CD4-positive, CD25-positive, alpha-beta regulatory T cell (primary cell): ENCODE measurements around the gene TNNT3. TPM values are rescaled to one million over a fixed set of nuclear protein-coding genes. Genes with fewer than 3 reads are reported as not detected.

Source experiments
- ATAC-seq, 2 donors: fragments of 150-1000 bp; cut with Tn5 transposase; one replicate each; pipeline ENCODE4 v1.10.0; 2021; ENCODE audit warnings: low read depth in 2 of 2, moderate number of reproducible peaks in 2 of 2, moderate library complexity in 1 of 2
- DNase-seq, 3 donors: peaks; one replicate each; pipeline versions ENCODE4 v3.0.0 to v3.0.0-alpha.2; 2012 to 2022; ENCODE audit warnings: mixed read lengths in 1 of 3
- H3K27ac ChIP-seq: one replicate; pipeline ENCODE4 v1.7.0; 2013; ENCODE audit warnings: mild to moderate bottlenecking, low read length; ENCODE audit not compliant: insufficient read depth, poor library complexity, severe bottlenecking
- H3K27me3 ChIP-seq: one replicate; pipeline ENCODE4 v1.7.0; 2013; ENCODE audit warnings: low read length; ENCODE audit not compliant: control insufficient read depth, insufficient read depth
- H3K36me3 ChIP-seq: one replicate; pipeline ENCODE4 v1.7.0; 2013; ENCODE audit warnings: mild to moderate bottlenecking, low read length, moderate library complexity; ENCODE audit not compliant: control insufficient read depth, insufficient read depth
- H3K4me1 ChIP-seq: 2 replicates; pipeline ENCODE4 v1.7.0; 2013; ENCODE audit warnings: mild to moderate bottlenecking, low read length; ENCODE audit not compliant: insufficient read depth, control insufficient read depth, poor library complexity, severe bottlenecking
- H3K4me3 ChIP-seq: one replicate; pipeline ENCODE4 v1.7.0; 2013; ENCODE audit warnings: low read depth, mild to moderate bottlenecking, low read length, moderate library complexity
- H3K9me3 ChIP-seq, 2 experiments: 1 replicate in 1 of 2; 2 replicates in 1 of 2; pipeline ENCODE4 v1.7.0; 2013; ENCODE audit warnings: low read length in 2 of 2, mild to moderate bottlenecking in 1 of 2, moderate library complexity in 1 of 2; ENCODE audit not compliant: control insufficient read depth in 2 of 2
- H3K27ac Mint-ChIP-seq, 3 donors: one replicate each; pipeline ENCODE4 v1.8.0; 2020 to 2022; ENCODE audit warnings: mild to moderate bottlenecking in 3 of 3, mixed read lengths in 3 of 3, moderate library complexity in 2 of 3
- H3K27me3 Mint-ChIP-seq: one replicate; pipeline ENCODE4 v1.8.0; 2022; ENCODE audit warnings: mild to moderate bottlenecking, mixed read lengths
- H3K36me3 Mint-ChIP-seq: one replicate; pipeline ENCODE4 v1.8.0; 2020; ENCODE audit warnings: mixed read lengths
- H3K4me1 Mint-ChIP-seq, 4 donors: one replicate each; pipeline ENCODE4 v1.8.0; 2020 to 2022; ENCODE audit warnings: mixed read lengths in 4 of 4, mild to moderate bottlenecking in 1 of 4
- H3K4me3 Mint-ChIP-seq, 4 donors: one replicate each; pipeline ENCODE4 v1.8.0; 2020 to 2022; ENCODE audit warnings: mild to moderate bottlenecking in 4 of 4, mixed read lengths in 4 of 4, moderate library complexity in 3 of 4
- H3K9me3 Mint-ChIP-seq, 7 donors: one replicate each; pipeline ENCODE4 v1.8.0; 2020 to 2022; ENCODE audit warnings: mixed read lengths in 7 of 7, mild to moderate bottlenecking in 3 of 7, moderate library complexity in 2 of 7
- polyA plus RNA-seq, 4 donors: library from polyadenylated mRNA; unstranded; fragments of 300-500 nt; fragmentation: Illumina TruSeq; gene quantifications; one replicate each; pipeline ENCODE4 v1.2.3, GENCODE V29; 2021
- total RNA-seq: library from RNA; stranded (reverse); gene quantifications from one replicate; pipeline ENCODE4 v1.2.3, GENCODE V29; 2022

TNNT3 gene
- total and polyA plus RNA-seq, 5 donors from 2014 or later: 1.6 to 19.4 TPM; not detected in 3

DNA sequence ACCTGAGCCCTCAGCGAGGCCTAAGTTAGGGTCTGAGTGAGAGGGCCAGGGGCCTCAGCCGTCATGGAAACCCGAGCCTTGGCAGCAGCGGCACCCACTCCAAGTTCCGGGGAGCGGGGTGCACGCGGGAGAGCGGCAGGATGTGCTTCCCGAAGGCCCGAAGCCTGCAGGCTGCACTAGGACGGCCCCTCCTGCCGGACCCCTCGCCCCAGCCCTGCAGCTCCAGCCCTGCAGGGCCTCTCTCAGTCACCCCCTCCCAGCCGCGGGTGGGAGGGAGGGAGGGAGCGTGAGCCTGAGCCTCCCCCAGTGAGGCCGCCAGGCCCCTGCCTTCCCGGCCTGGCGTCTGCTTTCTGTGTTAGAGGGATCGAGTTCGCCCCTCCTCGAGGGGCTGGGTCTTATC, 50.3 kb downstream of the TNNT3 start:
- H3K4me3 Mint-ChIP-seq: no peak overlapping the region
- H3K36me3 Mint-ChIP-seq: no peaks in the 10 kb centered on the region
- no peak overlapping the region for H3K4me3 ChIP-seq
- ATAC-seq (no peak), DNase-seq (no peak)
- H3K27me3 ChIP-seq: no peaks in the 10 kb centered on the region
- no peak overlapping the region for H3K27ac ChIP-seq
- H3K4me1 Mint-ChIP-seq: no peaks in the 10 kb centered on the region
- H3K9me3 ChIP-seq: no peaks in the 10 kb centered on the region
- H3K36me3 ChIP-seq: no peaks in the 10 kb centered on the region
- no peaks in the 10 kb centered on the region for H3K27me3 Mint-ChIP-seq
- no peak overlapping the region for H3K27ac Mint-ChIP-seq
- no peaks in the 10 kb centered on the region for H3K4me1 ChIP-seq
- no peaks in the 10 kb centered on the region for H3K9me3 Mint-ChIP-seq

GRCh38 chr11:1970956-1971355, 51.5 kb downstream of the TNNT3 start:
- no peak overlapping the region for H3K4me3 Mint-ChIP-seq
- no peaks in the 10 kb centered on the region for H3K27me3 Mint-ChIP-seq
- no peak for DNase-seq
- no peaks in the 10 kb centered on the region for H3K36me3 Mint-ChIP-seq
- H3K4me1 Mint-ChIP-seq: no peaks in the 10 kb centered on the region
- H3K27me3 ChIP-seq: no peaks in the 10 kb centered on the region
- H3K27ac Mint-ChIP-seq: no peak overlapping the region
- no peak for ATAC-seq
- H3K9me3 Mint-ChIP-seq: no peaks in the 10 kb centered on the region
- H3K27ac ChIP-seq: no peak overlapping the region
- no peak overlapping the region for H3K4me3 ChIP-seq
- no peaks in the 10 kb centered on the region for H3K9me3 ChIP-seq
- H3K4me1 ChIP-seq: no peaks in the 10 kb centered on the region
- H3K36me3 ChIP-seq: no peaks in the 10 kb centered on the region

DNA sequence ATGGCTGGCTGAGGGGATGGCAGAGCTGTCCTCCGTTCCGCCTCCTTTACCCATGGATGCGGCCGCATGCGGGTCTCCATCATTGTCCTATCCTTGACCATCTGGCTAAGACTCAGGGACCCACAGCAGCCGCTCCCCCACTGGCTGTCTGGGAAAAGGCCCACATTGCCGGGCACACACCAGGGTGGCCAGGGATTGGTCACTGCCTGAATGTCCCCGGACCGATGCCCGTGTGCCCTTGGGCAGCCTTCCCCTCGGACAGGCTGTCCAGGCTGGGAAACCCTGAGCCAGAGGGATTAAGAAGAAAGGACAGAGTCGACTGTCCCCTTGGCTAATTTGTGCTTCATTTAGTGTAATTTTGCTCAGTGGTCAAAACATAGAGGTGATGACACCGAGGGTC, 55.7 kb downstream of the TNNT3 start:
- no peaks in the 10 kb centered on the region for H3K9me3 Mint-ChIP-seq
- H3K36me3 ChIP-seq: no peaks in the 10 kb centered on the region
- no peak for ATAC-seq
- no peaks in the 10 kb centered on the region for H3K4me1 ChIP-seq
- no peak overlapping the region for H3K4me3 Mint-ChIP-seq
- H3K27me3 ChIP-seq: no peaks in the 10 kb centered on the region
- no peaks in the 10 kb centered on the region for H3K36me3 Mint-ChIP-seq
- H3K27ac Mint-ChIP-seq: no peak overlapping the region
- H3K27ac ChIP-seq: no peak overlapping the region
- H3K4me3 ChIP-seq: no peak overlapping the region
- no peaks in the 10 kb centered on the region for H3K27me3 Mint-ChIP-seq
- DNase-seq: no peak
- H3K4me1 Mint-ChIP-seq: no peaks in the 10 kb centered on the region
- H3K9me3 ChIP-seq: no peaks in the 10 kb centered on the region

- DNase-seq (no peak), ATAC-seq (no peak)
- Histone ChIP-seq H3K4me3 (no peak overlapping the region), H3K36me3 (no peaks in the 10 kb centered on the region), H3K4me1 (no peaks in the 10 kb centered on the region), H3K27ac (no peak overlapping the region), H3K9me3 (no peaks in the 10 kb centered on the region), H3K27me3 (no peaks in the 10 kb centered on the region)
- H3K27me3 Mint-ChIP-seq: no peaks in the 10 kb centered on the region
- no peak overlapping the region for H3K4me3 Mint-ChIP-seq
- H3K4me1 Mint-ChIP-seq: no peaks in the 10 kb centered on the region
- H3K27ac Mint-ChIP-seq: no peak overlapping the region
- H3K9me3 Mint-ChIP-seq: no peaks in the 10 kb centered on the region
- H3K36me3 Mint-ChIP-seq: no peaks in the 10 kb centered on the region
Measured at GRCh38 chr11:1978720-1979473, 59.4 kb downstream of the TNNT3 start.

- H3K36me3 Mint-ChIP-seq: no peaks in the 10 kb centered on the region
Measured at GRCh38 chr11:1979607-1980006, 60.1 kb downstream of the TNNT3 start.

GRCh38 chr11:1982873-1983600, 63.5 kb downstream of the TNNT3 start:
- no peaks in the 10 kb centered on the region for H3K36me3 Mint-ChIP-seq
- no peaks in the 10 kb centered on the region for H3K36me3 ChIP-seq
- no peak overlapping the region for H3K27ac ChIP-seq
- no peaks in the 10 kb centered on the region for H3K9me3 ChIP-seq
- no peaks in the 10 kb centered on the region for H3K4me1 Mint-ChIP-seq
- no peak overlapping the region for H3K27ac Mint-ChIP-seq
- no peaks in the 10 kb centered on the region for H3K27me3 ChIP-seq
- H3K4me1 ChIP-seq: no peaks in the 10 kb centered on the region
- no peak overlapping the region for H3K4me3 Mint-ChIP-seq
- no peaks in the 10 kb centered on the region for H3K27me3 Mint-ChIP-seq
- H3K9me3 Mint-ChIP-seq: no peaks in the 10 kb centered on the region
- H3K4me3 ChIP-seq: no peak overlapping the region
- DNase-seq: no peak
- no peak for ATAC-seq

More at GRCh38 chr11:1979607-1980006, 60.1 kb downstream of the TNNT3 start:
- no peaks in the 10 kb centered on the region for H3K9me3 Mint-ChIP-seq
- no peak overlapping the region for H3K4me3 ChIP-seq
- no peaks in the 10 kb centered on the region for H3K27me3 ChIP-seq
- no peaks in the 10 kb centered on the region for H3K36me3 ChIP-seq
- H3K4me3 Mint-ChIP-seq: no peak overlapping the region
- ATAC-seq: no peak
- H3K27me3 Mint-ChIP-seq: no peaks in the 10 kb centered on the region
- no peaks in the 10 kb centered on the region for H3K4me1 ChIP-seq
- DNase-seq: no peak
- no peak overlapping the region for H3K27ac ChIP-seq
- no peaks in the 10 kb centered on the region for H3K4me1 Mint-ChIP-seq
- H3K27ac Mint-ChIP-seq: no peak overlapping the region
- no peaks in the 10 kb centered on the region for H3K9me3 ChIP-seq

DNA sequence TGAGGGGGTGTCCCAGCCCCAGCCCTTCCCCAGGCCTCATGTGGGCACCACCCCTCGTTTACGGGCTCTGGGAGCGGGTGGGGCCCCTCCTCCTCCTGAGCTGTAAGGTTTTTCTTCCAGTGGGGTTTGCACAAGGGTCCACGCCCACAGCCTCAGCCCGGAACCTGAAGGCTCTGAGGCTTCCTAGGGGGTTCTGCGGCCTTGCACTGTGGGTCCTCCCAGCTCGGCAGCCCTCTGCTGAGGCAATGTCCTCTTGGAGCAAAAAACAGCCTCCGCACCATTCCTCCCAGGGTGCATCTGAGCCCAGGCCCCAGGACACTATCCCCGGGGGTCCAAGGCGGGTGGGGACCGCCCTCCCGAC, 64.1 kb downstream of the TNNT3 start:
- no peaks in the 10 kb centered on the region for H3K9me3 Mint-ChIP-seq
- no peak overlapping the region for H3K4me3 Mint-ChIP-seq
- no peaks in the 10 kb centered on the region for H3K4me1 Mint-ChIP-seq
- H3K36me3 Mint-ChIP-seq: no peaks in the 10 kb centered on the region
- Histone ChIP-seq H3K4me3 (no peak overlapping the region), H3K9me3 (no peaks in the 10 kb centered on the region), H3K27me3 (no peaks in the 10 kb centered on the region), H3K4me1 (no peaks in the 10 kb centered on the region), H3K36me3 (no peaks in the 10 kb centered on the region), H3K27ac (no peak overlapping the region)
- DNase-seq: no peak
- no peaks in the 10 kb centered on the region for H3K27me3 Mint-ChIP-seq
- H3K27ac Mint-ChIP-seq: no peak overlapping the region
- no peak for ATAC-seq

DNA sequence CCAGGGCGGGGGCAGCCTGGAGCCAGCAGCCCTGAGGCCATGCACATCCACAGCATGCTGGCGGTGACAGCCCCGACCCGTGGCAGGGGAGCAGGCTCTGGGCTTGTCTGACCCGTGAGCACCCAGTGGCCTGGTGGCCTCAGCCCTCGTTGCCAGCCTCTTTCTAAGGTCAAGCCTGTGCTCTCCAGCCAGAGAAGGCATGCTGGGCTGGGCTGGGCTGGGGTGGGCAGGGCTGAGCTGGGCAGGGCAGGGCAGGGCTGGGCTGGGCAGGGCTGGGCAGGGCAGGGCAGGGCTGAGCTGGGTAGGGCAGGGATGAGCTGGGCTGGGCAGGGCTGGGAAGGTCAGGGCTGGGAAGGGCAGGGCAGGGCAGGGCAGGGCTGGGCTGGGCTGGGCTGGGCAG, 67.5 kb downstream of the TNNT3 start:
- Mint-ChIP-seq H3K9me3 (no peaks in the 10 kb centered on the region), H3K36me3 (no peaks in the 10 kb centered on the region), H3K4me3 (no peak overlapping the region), H3K27me3 (no peaks in the 10 kb centered on the region), H3K4me1 (no peaks in the 10 kb centered on the region), H3K27ac (no peak overlapping the region)
- H3K27ac ChIP-seq: no peak overlapping the region
- H3K4me3 ChIP-seq: no peak overlapping the region
- no peaks in the 10 kb centered on the region for H3K36me3 ChIP-seq
- H3K4me1 ChIP-seq: no peaks in the 10 kb centered on the region
- no peaks in the 10 kb centered on the region for H3K9me3 ChIP-seq
- no peak for DNase-seq
- no peaks in the 10 kb centered on the region for H3K27me3 ChIP-seq
- no peak for ATAC-seq
